Hepatocyte (in vitro differentiated cells): Measurements from ENCODE around the gene POM121L2.

Source experiments
- EZH2phosphoT487 ChIP-seq: fragments of 200-600 bp; sonication (generic); IDR thresholded peaks from one replicate; pipeline ENCODE4 v1.6.1; 2018; ENCODE audit warnings: antibody characterized with exemption, mild to moderate bottlenecking, low read depth, moderate library complexity; ENCODE audit not compliant: unreplicated experiment, severe bottlenecking
- TF ChIP-seq, protein P1 (sequence below): fragments of 200-600 bp; sonication (generic); IDR thresholded peaks from 2 replicates; pipeline ENCODE4 v1.5.1; 2016; ENCODE audit warnings: antibody characterized with exemption, mild to moderate bottlenecking; ENCODE audit not compliant: poor library complexity

DNA sequence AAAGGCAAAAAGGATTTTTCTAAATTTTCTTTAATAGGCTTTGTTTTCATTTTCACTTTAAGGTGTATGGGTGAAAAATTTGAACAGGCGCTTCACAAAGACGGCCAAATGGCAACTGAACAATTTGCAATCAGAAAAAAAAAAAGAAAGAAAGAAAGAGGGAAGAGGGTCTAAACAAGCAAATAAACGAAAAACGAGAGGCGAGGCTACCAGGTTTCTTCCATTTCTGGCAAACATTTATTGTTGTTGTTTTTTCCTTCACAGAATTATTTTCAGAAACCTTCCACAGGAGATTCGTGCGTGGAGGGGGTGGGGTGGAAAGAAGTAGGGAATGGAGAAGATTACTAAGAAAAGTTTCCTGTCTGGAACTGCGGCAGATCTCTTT is 24.3 kb downstream of the POM121L2 start:
- no peak for TF ChIP-seq EZH2phosphoT487
- TF ChIP-seq, protein P1, sequence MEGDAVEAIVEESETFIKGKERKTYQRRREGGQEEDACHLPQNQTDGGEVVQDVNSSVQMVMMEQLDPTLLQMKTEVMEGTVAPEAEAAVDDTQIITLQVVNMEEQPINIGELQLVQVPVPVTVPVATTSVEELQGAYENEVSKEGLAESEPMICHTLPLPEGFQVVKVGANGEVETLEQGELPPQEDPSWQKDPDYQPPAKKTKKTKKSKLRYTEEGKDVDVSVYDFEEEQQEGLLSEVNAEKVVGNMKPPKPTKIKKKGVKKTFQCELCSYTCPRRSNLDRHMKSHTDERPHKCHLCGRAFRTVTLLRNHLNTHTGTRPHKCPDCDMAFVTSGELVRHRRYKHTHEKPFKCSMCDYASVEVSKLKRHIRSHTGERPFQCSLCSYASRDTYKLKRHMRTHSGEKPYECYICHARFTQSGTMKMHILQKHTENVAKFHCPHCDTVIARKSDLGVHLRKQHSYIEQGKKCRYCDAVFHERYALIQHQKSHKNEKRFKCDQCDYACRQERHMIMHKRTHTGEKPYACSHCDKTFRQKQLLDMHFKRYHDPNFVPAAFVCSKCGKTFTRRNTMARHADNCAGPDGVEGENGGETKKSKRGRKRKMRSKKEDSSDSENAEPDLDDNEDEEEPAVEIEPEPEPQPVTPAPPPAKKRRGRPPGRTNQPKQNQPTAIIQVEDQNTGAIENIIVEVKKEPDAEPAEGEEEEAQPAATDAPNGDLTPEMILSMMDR: no peak
